HG02623 (cell line): ENCODE measurements around the gene RLN2.
"Not testable (repeated sequence)": the region's sequence is repeated elsewhere in the genome, so short reads cannot be mapped to it uniquely, and the experiment has no call there.

Experiments used
- ATAC-seq: cut with Tn5 transposase; IDR thresholded peaks from one replicate; pipeline ENCODE4 v1.9.1; 2021; ENCODE audit warnings: moderate library complexity; ENCODE audit not compliant: unreplicated experiment

Gene RLN2

GRCh38 chr9:5303840-5304795, at the start of gene RLN2:
Gene RLN2 (minus strand): TSS chr9:5304716. CDS start chr9:5304580, 136 bp downstream.
- ATAC-seq, result peak; percentile 99

GRCh38 chr9:5354184-5354583, 49.7 kb upstream of the RLN2 start:
- ATAC-seq, result no peak

- no peak for ATAC-seq
These were observed 48.2 kb upstream of the RLN2 start for GRCh38 chr9:5352637-5353248.

- ATAC-seq, result peak; percentile 99
These were observed 34.8 kb upstream of the RLN2 start, which contains the start of gene RLN1 for GRCh38 chr9:5338992-5339981. Gene RLN1 (minus strand): TSS chr9:5339876. CDS start chr9:5339746, 130 bp downstream.

- no peak for ATAC-seq
These were observed 32.2 kb upstream of the RLN2 start for GRCh38 chr9:5336688-5337087.

GRCh38 chr9:5331276-5331675, 26.8 kb upstream of the RLN2 start:
- ATAC-seq, result not testable (repeated sequence)

GRCh38 chr9:5326893-5327548, 22.5 kb upstream of the RLN2 start:
- ATAC-seq, result no peak

GRCh38 chr9:5326187-5326586, 21.7 kb upstream of the RLN2 start:
- ATAC-seq, result no peak

GRCh38 chr9:5321601-5322000, 17.1 kb upstream of the RLN2 start:
- ATAC-seq, result not testable (repeated sequence)

GRCh38 chr9:5321058-5321457, 16.5 kb upstream of the RLN2 start:
- no peak for ATAC-seq

GRCh38 chr9:5316406-5316805, 11.9 kb upstream of the RLN2 start:
- ATAC-seq, result not testable (repeated sequence)

- ATAC-seq, result no peak
These were observed 10.8 kb upstream of the RLN2 start for GRCh38 chr9:5315187-5315923.

- ATAC-seq, result no peak
These were observed 6.3 kb upstream of the RLN2 start for GRCh38 chr9:5310851-5311250.

GRCh38 chr9:5305741-5306140, 1.2 kb upstream of the RLN2 start:
- ATAC-seq, result no peak

- ATAC-seq, result no peak
These were observed 3.0 kb downstream of the RLN2 start for GRCh38 chr9:5301544-5301943.

- no peak for ATAC-seq
These were observed 12.4 kb downstream of the RLN2 start for GRCh38 chr9:5292141-5292540.

GRCh38 chr9:5288591-5288990, 15.9 kb downstream of the RLN2 start:
- no peak for ATAC-seq

GRCh38 chr9:5286262-5286661, 18.3 kb downstream of the RLN2 start:
- no peak for ATAC-seq

GRCh38 chr9:5278486-5278885, 26.0 kb downstream of the RLN2 start:
- peak; percentile 67 for ATAC-seq

GRCh38 chr9:5274770-5275169, 29.7 kb downstream of the RLN2 start:
- no peak for ATAC-seq
